Stimulated activated CD4-positive, alpha-beta T cell treated with anti-CD3 and anti-CD28 coated beads, Interleukin-1b, Interleukin-23, amount 100 ng/mL, for 4 hours (primary cell): ENCODE measurements around the gene PLCXD3.

Experiments
- DNase-seq, 2 donors: peaks; one replicate each; pipeline ENCODE4 v3.0.0-alpha.2; 2020; ENCODE audit warnings: low read depth in 2 of 2

Gene PLCXD3

DNA sequence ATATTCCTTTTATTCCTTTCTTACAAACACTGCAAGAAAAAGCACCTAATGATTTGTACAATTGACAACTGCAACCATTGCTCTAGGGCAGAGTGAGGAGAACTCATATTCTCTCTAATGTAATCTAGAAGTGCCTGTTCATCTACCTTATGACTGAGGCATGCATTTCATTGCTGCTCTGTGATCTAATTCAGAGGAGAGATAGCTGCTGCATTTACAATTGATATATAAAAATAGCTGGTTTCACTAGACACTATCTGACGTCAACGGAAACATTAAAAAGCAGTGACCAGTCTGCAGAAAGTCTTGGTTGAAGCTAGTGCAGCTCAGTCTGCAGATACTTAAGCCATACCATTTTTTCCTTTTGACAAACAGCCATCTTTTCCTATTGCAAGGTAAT is 224.2 kb downstream of the PLCXD3 start:
- DNase-seq: no peak

DNA sequence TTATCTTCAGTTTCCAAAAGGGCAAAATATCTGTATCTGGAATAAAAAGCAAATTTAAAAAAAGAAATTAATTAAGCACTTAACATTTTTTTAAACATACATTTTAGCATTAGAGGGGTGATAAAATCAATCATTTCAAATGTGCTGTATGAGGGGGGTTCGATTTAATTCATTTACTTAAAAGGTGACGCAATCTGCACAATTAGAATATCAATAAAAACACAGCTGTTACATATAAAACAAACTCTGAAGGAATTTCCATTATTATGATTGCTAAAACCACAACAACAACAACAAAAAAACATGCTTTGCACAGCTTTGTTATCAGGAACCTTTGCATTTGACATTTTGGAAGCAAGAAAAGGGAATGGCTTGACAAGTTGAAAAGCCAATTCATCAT is 225.5 kb downstream of the PLCXD3 start:
- no peak for DNase-seq

- DNase-seq: no peak
Observed at GRCh38 chr5:41281215-41281810, 229.1 kb downstream of the PLCXD3 start.

DNA sequence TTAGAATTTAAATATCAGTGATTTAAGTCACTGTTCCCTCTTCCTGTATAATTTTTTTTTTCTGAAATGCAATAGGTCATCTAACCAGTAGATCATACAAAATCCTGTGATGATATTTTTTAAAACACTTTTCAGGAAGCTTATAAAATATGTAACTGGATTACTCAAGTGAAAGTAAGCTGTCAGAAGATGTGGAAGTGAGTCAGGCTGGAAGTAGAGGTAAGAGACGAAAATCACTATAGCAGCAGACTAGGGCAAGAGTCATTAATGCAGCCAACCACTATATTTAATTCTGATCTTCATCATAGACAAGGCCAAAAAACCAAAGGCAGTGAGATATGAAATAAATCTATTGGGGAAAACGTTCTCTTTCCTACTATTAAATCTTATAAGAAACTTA is 231.4 kb downstream of the PLCXD3 start:
- DNase-seq: no peak

DNA sequence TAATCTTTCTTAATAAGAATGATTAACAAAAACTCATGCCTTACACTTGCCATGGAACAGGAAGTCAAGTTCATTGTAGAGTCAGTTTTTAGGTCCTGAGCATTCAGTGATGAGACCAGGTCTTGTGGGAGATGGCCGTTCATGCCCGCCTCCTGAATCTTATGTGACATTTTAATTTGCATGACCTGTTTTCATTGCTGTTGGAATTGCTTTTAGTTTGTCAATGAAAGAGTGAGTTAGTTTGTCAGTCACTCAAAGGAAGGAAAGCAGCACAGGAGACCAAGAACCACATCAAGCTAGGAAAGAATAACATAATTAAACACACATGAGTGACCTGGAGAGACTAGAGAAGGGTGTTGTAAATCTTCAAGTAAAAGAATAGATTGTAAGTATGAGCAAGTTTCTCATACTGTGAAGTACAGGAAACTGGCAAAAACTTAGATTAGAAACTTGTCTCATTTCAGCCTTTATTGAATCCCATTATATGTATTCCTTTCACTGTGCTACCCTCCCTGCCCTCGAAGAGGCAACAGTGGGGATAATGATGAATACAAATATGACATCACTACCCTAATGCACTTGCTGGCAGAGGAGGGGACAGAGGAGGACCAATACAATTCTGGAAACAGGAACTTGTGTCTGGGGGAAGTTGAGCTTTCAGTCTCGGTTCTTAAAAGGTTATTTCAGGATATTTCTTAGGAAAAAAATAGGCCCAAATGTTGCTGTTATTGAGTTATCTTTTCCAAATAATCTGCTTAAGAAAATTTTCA is 232.7 kb downstream of the PLCXD3 start:
- DNase-seq: no peak

DNA sequence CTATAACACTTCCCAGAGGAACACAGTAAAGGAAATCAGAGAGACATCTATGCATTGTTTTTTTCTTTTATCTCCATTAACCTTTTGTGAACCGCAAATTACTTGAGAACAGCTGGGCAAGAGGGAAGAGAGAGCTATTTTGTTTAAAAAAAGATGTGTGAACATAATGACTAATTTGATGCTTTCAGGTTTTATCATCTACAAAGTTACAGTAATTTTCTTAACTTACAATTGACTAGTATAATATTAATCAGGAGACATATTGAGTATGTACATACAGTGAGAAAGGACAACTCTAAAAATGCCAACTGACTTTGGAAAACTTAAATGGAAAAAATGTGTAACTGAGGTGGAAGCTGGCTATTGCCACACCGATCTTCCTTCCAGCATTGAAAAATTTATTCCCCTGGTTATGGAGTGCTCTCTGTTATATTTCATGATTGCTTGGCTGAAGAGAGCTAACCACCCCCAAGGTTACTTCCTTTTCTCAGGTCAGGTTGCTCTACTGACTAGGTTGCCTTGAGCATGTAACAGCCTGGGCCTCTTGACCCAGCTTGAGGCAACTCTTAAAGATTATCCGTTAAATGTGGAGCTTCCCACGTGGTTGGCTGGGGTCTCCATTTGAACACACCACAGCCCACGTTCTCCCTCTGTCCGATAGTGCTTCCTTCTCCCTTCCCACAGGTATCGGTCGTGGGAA is 234.4 kb downstream of the PLCXD3 start:
- DNase-seq: no peak

DNA sequence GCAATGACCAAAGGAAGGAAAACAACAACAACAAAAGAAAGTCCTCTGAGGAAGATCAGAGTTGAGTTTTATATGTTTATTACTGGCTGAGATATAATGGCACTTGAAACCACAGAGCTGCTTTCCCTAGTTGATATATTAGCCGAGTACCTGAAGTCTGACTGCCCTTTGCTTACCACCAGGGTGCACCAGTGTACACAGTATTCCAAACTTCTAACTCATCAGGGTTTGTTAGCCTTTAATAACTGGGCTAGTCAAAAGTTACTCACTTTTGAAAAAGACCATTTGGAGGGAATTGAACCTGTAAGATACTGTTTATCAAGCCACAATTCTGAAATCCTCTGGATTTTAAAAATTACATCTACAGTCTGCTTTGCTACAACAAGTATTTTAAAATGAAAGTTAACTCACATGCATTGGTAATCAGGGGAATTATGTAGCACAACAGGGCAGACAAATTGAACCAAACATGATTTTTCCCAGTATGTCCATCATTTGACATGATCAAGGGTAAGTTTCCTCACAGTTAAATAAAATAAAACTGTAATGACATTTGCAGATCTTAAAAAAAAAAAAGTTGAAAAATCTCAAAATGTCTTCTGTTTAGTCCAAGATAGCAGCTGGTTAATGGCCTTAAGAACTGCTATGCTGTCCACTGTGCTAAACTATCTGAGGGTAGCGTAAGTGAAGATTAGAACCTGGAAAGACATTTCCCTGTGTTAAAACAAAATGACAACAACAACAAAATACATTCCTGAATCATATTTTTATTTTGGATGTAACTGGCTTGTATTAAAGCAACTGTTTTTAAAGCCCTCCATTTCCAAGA is 239.8 kb downstream of the PLCXD3 start:
- no peak for DNase-seq

DNA sequence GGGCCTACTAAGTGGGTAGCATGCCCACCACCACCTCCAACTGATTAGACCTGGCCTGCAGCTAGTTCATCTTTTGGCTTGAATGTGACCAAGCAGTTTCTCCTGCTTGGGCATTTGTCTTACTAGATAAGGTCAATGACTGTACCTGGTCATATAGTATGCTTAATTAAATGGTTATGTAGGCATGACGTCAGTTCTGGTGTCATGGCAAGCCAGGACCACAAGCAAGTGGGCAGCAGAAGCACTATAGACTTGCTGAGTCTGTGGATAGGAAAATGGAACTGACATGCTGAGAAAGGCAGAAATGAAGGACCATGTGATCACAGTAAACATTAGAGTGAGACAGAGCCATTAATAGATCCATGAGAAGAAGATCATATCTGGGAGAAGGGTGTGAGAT is 241.5 kb downstream of the PLCXD3 start:
- no peak for DNase-seq

GRCh38 chr5:41266377-41266776 is 244.0 kb downstream of the PLCXD3 start:
- no peak for DNase-seq

DNA sequence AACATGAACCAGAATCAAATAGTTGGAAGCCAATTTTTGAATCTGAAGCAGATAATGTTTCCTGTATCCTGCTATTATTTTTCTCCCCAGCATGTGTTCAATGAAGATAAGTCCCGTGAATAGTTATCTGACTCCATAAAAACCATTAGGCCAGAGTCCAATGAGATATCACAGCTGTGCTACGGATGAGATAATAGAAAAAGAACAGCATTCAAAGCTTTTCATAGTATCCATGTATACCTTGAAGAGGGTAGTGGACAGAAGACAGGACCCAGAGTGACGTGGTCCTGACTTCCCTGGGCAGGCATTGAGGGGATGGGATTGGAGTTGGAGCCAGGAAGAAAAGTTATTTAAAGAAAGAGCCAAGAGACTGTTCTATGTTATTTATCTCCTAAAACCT is 246.4 kb downstream of the PLCXD3 start:
- DNase-seq: no peak

DNA sequence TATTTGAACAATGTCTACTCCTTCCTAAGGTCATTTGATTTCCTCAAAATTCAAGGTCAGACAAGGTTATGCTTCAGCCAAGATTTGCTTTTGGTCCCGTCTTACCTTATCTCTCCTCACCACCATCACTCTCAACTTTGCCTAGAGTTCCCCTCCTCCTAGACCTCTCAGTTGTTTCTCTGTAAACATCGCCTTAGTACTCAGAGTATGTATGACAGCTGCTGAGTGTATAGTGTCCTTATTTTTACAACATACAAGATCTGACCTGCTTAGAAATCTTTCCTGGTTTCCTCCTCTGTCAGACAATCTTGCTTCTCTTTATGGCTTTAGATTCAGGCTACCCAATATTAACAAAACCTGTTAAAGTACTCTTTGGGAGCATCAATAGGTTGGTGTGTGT is 247.1 kb downstream of the PLCXD3 start:
- no peak for DNase-seq
